HCT116 (cell line): Measurements from ENCODE around the gene DND1.

ENCODE experiments used
- CBX3 ChIP-seq: IDR thresholded peaks from 2 replicates; pipeline ENCODE4 v1.6.1; 2012; ENCODE audit warnings: low read depth
- CEBPB ChIP-seq: IDR thresholded peaks from 2 replicates; pipeline ENCODE4 v1.6.1; 2012; ENCODE audit warnings: low read depth
- CTCF ChIP-seq, 3 experiments: fragments of 200-600 bp in 1 of 3; sonication (generic) in 1 of 3; IDR thresholded peaks in 2 of 3; conservative IDR thresholded peaks in 1 of 3; 2 replicates each; pipeline ENCODE4 v1.5.1; 2012 to 2017; ENCODE audit warnings: low read depth in 2 of 3, low read length in 2 of 3, antibody characterized with exemption in 1 of 3, borderline replicate concordance in 1 of 3, control low read depth in 1 of 3, mild to moderate bottlenecking in 1 of 3, mixed read lengths in 1 of 3, mixed run types in 1 of 3, moderate library complexity in 1 of 3; ENCODE audit not compliant: insufficient read depth in 1 of 3
- ELF1 ChIP-seq: IDR thresholded peaks from 2 replicates; pipeline ENCODE4 v1.6.1; 2012; ENCODE audit warnings: low read depth, borderline replicate concordance
- EZH2 ChIP-seq: fragments of 200-600 bp; sonication (generic); IDR thresholded peaks from 2 replicates; pipeline ENCODE4 v1.6.1; 2017; ENCODE audit warnings: antibody characterized with exemption, mixed run types
- EZH2phosphoT487 ChIP-seq: fragments of 200-600 bp; IDR thresholded peaks from 2 replicates; pipeline ENCODE4 v1.6.1; 2018; ENCODE audit warnings: antibody characterized with exemption, borderline replicate concordance
- MAX ChIP-seq: IDR thresholded peaks from 2 replicates; pipeline ENCODE4 v1.6.1; 2012
- POLR2AphosphoS5 ChIP-seq: IDR thresholded peaks from 2 replicates; pipeline ENCODE4 v1.6.1; 2011; ENCODE audit warnings: mild to moderate bottlenecking, low read depth, low read length, moderate library complexity
- RAD21 ChIP-seq: IDR thresholded peaks from 2 replicates; pipeline ENCODE4 v1.6.1; 2012; ENCODE audit warnings: low read depth, mild to moderate bottlenecking
- SP1 ChIP-seq: IDR thresholded peaks from 2 replicates; pipeline ENCODE4 v1.6.1; 2012; ENCODE audit warnings: low read depth
- ZBTB33 ChIP-seq: IDR thresholded peaks from 2 replicates; pipeline ENCODE4 v1.6.1; 2011; ENCODE audit warnings: mild to moderate bottlenecking, low read length, moderate library complexity; ENCODE audit not compliant: insufficient replicate concordance; ENCODE audit errors: extremely low read depth
- ZNF274 ChIP-seq: fragments of 200-500 bp; sonication (Bioruptor generic); IDR thresholded peaks from 2 replicates; pipeline ENCODE4 v1.6.1; 2014; ENCODE audit warnings: mild to moderate bottlenecking, low read depth, low read length, inconsistent platforms

GRCh38 chr5:140696891-140697492 lies 23.6 kb upstream of the DND1 start:
- TF ChIP-seq POLR2AphosphoS5, result no peak
- no peak for TF ChIP-seq EZH2
- no peak for TF ChIP-seq CTCF (IDR thresholded peaks at IDR 0.05 in 2 of 3, conservative IDR thresholded peaks at IDR 0.05 in 1 of 3; ENCODE audit: borderline replicate concordance in 1 of 3, insufficient read depth in 1 of 3, low read depth in 2 of 3, low read length in 2 of 3)
- no peak for TF ChIP-seq CEBPB
- TF ChIP-seq ZNF274, result no peak
- TF ChIP-seq MAX, result no peak
- no peak for TF ChIP-seq CBX3
- TF ChIP-seq EZH2phosphoT487, result no peak
- TF ChIP-seq RAD21, result no peak
- TF ChIP-seq ZBTB33, result no peak
- no peak for TF ChIP-seq ELF1
- no peak for TF ChIP-seq SP1
